8988T (cell line): ENCODE results near the gene ADAMTSL3.
"Not testable (repeated sequence)": the region's sequence is repeated elsewhere in the genome, so short reads cannot be mapped to it uniquely, and the experiment has no call there.

ENCODE experiments used
- DNase-seq: peaks from one replicate; pipeline ENCODE4 v3.0.0; 2011

Gene ADAMTSL3

DNA sequence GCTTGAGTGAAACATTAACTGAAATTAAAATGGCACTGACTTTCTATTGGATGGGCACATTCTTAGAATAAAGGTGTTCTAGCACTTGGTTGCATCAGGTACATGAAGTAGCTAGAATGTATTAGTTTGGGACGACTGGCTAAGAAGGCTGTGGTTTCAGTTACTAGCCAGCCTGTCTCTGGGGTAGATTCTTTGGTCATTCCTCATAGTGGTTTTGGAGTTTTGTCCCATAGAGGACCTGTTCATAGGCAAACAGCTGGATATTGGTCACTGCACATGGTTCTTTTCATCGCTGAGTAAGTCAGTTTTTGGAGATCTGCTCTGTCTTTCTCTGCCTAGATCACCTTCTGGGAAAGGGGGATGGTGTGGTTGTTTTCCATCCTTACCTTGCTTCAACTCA, 55.3 kb downstream of the ADAMTSL3 start:
- DNase-seq = no peak

DNA sequence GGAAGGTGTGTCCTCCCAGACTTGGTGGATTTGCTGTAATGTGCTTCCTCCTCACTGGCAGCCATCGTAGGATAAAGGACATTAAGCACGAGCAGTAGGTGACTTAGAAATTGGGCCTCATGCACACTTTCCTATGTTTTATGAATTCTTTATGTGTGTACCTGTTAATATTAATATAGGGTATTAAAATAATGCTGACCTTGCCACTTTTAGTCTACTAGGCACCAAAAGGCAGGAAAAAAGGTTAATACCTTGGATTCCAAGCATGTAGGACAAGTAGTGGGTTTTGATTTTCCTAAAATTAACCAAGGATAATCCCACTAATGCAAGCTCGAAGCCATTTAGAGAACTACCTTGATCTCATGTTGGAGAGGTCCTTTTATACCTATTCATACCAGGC, 55.9 kb downstream of the ADAMTSL3 start:
- no peak for DNase-seq

DNA sequence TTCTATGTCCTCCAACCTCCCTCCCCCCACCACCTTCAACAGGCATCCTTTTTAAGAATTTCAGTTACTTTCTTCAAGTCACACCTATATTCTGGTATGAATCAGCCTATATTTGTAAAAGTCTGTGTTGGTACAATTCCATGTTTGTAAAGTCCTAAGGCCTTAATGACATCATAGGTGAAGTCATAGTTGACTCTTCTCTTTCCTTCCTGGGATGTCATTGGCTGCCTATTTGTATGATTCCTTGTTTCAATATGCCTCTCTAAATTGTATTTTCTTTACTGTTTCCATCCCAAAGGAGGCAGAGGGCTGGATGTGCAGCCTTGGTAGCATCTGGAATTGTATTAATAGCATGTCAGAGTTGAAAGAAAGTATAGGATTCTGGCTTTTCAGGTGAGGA, 56.5 kb downstream of the ADAMTSL3 start:
- no peak for DNase-seq

DNA sequence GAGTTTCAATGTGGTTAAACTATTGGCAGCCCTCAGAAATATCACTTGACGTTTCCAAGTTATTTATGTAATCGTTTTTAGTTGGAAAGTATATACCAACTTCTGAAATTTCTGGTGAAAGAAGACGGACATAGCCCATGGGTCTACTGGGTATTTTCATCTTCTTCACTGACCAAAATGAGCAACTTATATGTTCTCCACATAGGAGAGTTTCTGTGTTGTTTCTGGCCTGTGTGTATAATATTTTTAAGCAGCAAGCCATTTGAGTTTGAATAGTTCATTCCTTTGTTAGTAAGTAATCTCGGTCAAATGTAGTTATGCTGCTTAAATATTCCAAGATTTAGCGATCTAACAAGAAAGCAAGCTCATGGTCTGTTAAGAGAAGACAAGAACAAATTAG, 57.3 kb downstream of the ADAMTSL3 start:
- DNase-seq = no peak

DNA sequence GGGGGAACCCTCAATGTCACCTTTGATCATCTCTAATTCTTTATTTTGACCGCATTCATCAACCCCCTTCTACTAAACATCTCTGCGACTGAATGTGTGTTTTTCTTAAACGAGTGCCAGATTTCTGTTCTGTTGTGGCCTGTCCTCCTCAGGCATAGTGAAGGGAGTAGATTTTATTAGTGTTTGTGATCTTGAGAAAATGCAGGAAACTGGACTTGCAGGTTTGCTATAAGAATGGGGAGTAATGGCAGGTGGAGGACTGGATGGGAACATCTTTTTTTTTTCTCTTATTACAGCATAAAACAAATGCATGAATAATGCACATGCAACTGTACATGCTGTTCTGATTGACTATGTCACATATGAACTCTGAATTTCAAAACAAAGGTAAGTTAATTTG, 59.3 kb downstream of the ADAMTSL3 start:
- DNase-seq = no peak

DNA sequence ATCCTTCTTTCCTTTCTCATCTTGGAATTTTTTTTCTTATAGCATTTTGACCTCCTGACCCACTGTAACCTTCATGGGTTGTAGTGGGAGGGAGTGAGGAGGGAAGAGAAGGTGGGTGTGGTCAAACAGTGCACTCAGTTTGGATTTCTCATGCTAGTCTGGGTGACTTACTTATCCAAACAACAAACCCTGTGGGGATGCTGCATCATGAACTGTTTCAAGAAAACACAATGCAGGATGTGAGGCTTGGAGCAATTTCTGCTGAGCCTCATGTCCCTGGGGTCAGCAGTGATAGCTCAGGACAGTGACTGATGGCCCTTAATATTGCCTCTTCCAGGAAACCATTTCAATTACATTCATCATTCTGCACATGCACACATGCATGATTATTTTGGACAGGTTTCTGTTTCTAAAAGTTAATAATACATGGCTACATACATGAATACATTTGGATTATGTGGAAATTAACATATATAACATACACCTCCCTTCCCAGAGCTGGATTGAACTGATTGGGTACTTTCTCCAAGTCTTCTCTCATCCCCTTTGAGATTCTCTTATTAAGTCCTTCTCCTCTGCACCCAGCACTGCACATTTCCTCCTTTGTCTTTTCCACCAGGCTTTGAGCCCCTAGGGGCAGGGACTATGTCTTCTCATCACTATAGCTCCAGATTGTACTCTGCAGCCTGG, 61.2 kb downstream of the ADAMTSL3 start:
- DNase-seq = no peak

DNA sequence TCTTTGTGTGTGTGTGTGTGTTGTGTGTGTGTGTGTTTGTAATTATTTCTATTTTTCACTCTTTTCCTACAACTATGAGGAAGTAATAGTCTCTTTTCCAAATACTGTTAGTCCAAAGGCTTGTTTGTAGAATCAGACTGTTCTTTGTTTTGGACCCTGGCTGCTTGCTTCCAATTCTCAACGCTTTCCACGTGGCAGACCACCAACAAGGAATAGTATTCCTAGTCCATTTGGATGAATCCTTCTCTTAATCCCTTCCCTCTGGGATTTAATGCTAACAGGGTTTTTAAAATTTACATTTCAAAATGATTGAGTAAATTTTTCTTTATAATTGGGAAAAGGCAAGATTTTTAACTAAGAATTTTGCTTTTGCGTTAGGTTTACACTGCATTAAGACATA, 62.7 kb downstream of the ADAMTSL3 start:
- no peak for DNase-seq

DNA sequence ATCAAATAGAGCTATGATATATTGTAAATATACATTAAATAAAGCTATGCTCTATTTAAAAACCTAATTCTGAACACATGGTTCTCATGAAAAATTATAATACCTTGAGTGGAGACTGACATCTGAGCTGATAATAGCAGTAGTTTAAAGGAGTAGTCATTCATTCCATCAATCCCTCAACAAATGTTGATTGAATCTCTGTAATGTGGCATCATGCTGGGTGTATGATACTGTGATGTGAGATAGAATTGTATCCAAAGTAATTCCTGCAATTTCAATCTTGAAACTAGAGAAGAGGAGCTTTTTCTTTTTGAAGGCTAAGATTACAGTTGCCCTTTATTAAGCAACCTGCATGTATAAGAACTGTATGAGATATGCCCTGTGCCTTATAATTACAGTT, 63.1 kb downstream of the ADAMTSL3 start:
- DNase-seq = no peak

DNA sequence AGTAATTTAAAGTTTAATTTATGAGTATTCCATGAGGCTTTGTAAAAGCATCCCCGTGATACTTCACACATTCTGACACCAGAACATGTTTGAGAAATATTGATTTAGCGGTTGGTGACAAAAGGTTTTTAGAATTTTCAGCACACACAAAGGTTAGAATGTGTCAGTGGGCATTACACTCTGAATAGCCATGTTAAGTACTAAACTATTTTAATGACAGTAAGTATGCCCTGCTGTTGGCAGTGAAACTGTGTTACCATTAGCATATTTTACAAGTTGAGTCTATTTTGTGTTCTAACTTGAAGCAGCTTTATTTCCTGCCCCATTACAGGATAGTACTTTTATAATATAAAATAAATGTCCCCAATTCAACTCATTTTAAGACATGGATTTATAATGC, 66.5 kb downstream of the ADAMTSL3 start:
- no peak for DNase-seq

DNA sequence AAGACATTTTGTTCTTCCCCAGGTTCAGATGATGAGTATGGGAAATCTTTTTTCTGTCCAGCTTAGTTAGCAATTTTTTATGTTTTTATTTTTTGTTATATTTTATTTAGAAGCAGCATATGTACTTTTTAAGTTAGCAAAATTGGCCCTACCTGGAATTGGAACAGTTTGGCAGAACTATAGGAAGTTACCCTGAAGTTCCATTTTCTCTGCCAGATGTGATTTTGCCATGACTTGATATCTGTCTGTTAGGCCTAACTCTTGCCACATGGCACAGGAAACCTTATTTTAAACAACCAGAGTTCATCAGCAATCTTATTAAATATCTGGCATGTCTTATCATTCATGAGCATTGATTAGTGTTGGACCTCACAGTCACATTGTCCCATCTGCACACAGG, 67.1 kb downstream of the ADAMTSL3 start:
- DNase-seq = no peak

DNA sequence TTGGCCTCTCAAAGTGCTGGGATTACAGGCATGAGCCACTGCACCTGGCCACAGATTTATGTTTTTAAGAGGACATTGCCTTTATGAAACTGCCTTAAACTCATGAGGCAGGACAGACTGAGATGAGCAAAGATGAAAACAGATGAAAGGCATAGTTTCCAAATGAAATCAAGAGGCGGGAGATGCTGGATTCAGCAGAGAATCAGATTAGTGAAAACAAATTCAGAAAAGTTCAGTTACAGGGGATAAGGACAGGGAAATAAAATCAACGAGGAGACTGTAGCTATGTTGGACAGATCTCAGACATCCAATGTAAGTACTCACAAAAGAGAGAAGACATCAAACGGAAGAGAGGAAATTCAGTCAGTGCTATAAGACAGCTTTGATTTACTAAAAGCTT, 68.1 kb downstream of the ADAMTSL3 start:
- no peak for DNase-seq

DNA sequence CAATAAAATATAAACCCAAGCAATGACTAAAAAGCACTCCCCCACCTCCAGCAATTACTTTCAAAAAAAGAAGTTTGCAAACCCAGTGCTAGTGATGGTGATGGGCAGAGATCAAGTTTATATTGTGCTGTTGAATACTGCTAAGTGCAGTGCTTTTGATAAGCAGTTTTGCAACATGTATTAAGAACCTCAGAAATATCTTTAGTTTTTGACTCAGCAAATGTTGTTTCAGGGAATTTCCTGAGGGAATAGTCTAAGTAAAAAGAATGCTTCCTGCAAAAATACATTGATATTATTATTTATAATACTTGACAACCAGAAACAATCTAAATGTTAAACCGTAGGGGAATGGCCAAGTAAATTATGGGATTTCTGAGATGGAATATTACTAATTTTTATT, 69.3 kb downstream of the ADAMTSL3 start:
- no peak for DNase-seq

DNA sequence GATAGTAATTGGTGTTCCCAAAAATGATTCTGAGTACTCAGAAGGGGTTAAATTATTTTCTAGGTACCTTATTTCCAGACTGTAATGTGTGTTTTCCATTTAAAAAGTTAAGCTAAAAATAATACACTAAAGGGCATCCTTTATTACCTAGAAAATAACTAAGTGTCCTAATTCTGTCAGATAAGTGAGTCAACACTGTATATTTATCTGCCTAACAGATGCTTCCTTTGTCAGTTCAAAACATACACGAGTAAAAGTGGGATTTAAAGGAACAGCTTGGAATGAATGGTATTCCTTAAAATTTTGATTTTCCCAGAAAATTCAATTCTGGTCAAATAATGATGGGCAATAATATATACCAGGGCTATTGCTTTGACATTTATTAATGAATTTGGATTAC, 78.3 kb downstream of the ADAMTSL3 start:
- no peak for DNase-seq

DNA sequence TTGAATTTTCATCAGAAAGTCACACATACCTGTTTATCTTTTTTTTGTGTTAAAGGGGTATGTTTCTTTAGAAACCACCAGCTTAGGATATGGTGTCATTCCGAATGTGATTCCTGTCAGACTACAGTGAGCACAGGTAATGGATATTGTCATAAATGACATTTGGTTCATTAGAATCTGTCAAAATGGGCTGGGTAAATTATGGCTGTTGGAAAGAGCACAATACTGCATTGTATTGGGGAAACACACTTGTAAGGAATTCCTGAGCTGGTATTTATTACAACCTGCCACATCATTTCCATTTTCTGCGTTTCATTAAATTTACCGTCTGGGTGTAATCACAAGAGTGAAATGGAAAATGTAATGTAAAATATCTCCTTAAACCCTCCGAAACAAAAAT, 78.8 kb downstream of the ADAMTSL3 start:
- no peak for DNase-seq

DNA sequence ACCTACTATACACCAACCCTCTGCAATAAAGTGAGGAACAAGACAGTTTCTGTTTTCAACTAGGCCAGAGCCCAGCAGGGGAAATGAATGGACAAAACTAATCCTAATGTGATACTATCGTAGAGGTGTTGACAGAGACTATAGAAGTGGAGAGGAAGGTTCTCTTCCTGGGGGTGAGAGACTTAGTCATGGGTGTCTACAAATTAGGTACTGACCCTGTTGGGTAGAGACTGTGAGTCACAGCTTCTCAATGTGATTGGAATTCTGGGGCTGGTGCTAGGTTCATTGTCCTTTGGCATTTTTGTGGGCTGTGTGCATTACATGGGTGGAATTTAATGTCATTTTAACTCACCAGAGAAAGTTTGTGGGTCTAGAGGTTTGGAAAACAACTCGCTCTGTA, 79.3 kb downstream of the ADAMTSL3 start:
- DNase-seq = peak; percentile 4

DNA sequence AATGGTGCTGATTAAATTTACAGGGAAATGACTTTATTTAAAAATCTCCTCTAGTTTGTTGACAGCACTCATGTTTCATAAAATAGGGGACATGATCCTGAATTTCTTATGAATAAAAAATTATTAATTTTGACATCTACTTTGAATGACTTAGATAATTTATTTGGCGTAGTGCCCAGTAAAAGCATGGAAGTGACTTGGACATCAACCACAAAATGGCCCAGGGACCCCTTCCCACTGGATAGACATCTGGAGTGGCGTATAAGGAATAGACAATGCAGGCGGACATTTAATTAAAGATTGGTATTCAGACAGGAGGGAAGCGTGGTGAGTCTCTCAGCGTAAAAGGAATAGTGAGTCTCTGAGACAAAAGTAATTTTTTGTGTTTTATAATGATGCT, 79.8 kb downstream of the ADAMTSL3 start:
- DNase-seq = no peak

DNA sequence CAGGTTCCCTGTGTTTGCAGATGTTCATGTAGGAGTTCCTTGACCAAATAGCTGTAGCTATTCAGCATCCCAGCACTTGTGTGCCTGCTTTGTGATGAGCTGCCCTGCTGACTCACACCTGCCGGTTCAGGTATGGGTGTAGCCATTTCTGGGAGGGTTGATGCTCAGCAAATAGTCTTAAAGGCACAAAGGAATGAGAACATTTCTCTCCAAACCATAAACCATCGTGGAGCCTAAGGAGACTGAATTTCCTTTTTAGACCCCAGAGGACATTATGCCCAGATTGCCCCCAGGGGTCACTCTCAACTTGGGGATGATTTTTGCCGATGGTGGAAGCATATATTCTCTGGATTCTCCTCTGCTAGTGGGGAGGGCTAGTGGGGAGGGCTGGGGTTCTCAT, 80.6 kb downstream of the ADAMTSL3 start:
- no peak for DNase-seq

DNA sequence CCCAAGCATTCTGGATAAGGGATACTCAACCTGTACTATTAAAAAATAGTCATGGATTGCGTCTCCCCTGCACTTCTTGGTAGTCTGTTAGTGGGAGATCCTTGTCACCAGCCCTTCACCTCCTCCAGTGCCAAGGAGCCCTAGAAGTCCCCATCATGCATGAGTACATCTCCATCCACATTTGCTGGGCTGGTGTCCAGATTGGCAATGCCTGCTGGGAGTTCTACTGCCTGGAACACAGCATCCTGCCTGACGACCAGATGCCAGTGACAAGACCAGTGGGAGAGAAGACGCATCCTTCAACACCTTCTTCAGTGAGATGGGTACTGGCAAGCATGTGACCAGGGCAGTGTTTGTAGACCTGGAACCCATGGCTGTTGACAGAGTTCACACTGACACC, 85.7 kb downstream of the ADAMTSL3 start:
- no peak for DNase-seq

DNA sequence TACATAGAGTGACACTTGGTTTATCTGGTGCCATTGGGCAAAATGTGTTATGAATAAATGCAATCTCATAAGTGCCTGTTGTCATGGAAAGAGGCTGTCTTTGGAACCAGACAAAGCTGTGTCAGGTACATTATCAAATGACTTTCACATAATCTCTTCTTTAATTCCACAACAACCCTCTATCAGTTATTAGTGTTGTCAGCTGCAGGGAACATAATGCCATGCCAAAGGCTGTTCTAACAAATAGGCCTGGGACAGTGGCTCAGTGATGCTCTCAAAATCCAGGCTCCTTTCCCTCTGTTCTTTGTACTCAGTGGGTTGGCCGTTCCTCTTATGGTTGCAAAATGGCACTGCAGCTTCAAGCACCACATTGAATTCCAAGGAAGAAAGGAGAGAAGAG, 91.8 kb downstream of the ADAMTSL3 start:
- DNase-seq = no peak

DNA sequence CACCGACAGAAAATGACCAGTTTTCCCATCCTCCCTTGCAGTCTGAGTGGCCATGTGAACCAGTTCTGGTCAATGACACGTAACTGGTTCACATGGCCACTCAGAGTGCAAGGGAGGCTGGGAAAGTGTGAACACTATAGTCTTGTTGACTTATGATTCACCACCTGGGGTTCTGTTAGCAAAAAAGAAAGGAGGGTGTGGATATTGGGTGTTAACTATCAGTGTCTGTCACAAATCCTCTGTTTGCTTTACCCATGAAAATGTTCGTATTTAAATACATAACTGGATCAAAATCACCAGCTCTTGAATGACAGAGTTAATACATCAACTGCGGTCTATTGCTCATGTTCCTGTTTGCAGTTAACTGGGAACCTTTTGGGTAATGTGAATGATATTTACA, 92.3 kb downstream of the ADAMTSL3 start:
- no peak for DNase-seq

DNA sequence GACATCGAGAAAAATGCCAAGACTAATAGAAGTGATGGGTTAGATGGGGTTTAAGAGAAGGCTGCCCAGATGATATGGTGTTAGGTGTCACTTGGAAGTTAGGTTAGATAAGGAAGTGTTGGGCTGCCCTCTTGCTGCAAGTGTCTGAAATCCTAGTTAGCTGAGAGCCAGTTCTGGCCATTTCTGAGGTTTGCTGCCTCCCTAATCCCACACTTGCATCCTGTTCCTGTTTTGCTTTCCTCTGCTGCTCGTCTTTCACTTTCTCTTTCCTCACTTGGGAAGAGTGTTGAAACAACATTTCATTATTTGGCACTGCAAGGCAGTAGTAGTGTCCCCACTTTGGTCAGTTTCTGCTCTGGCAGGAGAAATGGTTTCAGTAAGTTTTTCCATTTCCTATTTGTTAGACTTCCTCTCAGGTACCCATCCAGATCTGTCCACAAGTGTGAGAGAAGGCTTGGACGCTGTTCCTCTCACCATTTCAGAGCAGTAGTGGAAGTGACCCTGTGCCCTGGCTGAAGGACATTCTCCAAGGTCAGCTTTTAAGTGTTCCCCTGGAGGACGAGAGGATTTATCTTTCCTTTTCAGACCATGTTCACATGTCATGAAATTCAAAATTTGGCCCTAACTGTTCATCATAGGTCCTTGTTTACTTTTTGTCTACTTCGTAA, 93.3 kb downstream of the ADAMTSL3 start:
- DNase-seq = no peak

DNA sequence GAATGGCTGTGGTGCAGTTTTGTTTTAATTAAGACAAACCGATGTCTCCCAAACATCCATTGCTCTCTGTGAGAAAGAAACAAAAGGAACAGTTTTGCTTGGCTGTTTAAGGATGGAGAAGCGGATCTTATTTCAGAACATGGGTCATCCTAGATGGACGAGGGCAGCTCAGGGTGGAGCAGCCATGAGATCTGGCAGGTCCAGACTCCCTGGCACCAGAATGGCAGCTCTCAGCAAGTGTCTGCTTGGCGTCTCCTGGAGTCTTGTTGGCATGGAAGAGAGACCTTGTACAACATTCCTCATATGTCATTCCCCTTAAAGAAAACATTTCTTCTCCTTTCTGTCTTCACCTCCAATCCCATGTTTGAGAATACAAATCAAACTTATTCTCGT, 93.8 kb downstream of the ADAMTSL3 start:
- DNase-seq = no peak

DNA sequence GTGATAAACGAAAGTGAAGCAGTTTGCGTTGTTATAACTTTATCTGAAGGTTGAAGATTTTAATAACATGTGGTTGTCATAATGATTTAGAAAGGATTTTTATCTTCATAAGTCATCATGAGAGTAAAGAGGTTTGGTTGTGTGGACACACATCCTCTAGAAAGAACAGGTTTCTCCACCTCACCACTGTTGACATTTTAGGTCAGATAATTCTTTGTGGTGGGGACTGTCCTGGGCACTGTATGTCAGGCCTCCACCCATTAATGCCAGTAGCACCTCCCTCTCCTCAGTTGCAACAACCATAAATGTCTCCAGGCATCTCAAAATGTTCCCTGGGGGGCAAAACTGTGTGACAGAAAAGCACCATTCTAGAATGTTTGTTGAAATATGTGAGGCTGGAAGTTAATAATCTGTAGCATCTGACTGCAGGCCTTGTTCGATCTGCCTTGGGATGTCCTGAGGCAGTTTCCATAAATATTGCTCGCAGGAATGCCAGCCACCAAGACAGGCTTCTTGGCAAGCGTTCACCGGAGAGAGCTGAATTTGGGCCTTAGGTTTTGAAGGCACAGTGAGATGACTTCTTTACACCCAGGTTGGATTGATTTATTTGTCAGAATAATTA, 100.1 kb downstream of the ADAMTSL3 start:
- no peak for DNase-seq

DNA sequence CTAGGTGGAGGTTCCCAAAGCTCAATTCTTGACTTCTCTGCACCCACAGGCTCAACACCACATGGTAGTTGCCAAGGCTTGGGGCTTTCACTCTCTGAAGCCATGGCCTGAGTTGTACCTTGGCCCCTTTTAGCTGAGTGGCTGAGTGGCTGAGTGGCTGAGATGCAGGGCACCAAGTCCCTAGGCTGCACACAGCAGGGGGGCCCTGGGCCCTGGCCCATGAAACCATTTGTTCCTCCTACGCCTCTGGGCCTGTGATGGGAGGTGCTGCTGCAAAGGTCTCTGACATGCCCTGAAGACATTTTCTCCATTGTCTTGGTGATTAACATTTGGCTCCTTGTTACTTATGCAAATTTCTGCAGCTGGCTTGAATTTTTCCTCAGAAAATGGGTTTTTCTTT, 103.4 kb downstream of the ADAMTSL3 start:
- DNase-seq = not testable (repeated sequence)

DNA sequence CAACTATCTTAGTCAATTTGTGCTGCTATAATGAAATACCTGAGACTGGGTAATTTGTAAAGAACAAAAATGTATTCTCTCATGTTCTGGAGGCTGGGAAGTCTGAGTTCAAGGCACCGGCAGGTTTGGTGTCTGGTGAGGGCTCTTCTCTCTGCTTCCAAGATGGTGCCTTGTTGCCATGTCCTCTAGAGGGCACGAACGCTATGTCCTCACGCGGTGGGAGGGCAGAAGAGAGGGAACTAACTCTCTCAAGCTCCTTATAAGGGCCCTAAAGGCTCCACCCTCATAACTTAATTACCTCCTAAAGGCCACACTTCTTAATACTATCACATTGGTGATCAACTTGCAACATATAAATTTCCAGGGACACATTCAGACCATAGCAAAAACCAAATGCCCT, 108.4 kb downstream of the ADAMTSL3 start:
- DNase-seq = no peak
